Smooth muscle cell (in vitro differentiated cells): ENCODE measurements around the gene TMCO4. TPM values are rescaled to one million over a fixed set of nuclear protein-coding genes. Genes with fewer than 3 reads are reported as not detected.

ENCODE experiments used
- DNase-seq: peaks from one replicate; lab custom pipeline; 2025; ENCODE audit not compliant: unreplicated experiment; lab: John Stamatoyannopoulos, UW
- H2AFZ ChIP-seq: fragments of 200-600 bp; sonication (generic); 2 replicates; pipeline ENCODE4 v1.6.0; 2016; ENCODE audit warnings: antibody characterized with exemption, low read depth, mild to moderate bottlenecking
- H3F3A ChIP-seq: fragments of 200-600 bp; sonication (generic); 2 replicates; pipeline ENCODE4 v1.6.0; 2017; ENCODE audit warnings: antibody characterized with exemption, low read depth
- H3K27ac ChIP-seq: fragments of 200-600 bp; sonication (generic); 2 replicates; pipeline ENCODE4 v1.5.1; 2016; ENCODE audit warnings: low read depth, mild to moderate bottlenecking
- H3K27me3 ChIP-seq: fragments of 200-600 bp; sonication (generic); 2 replicates; pipeline ENCODE4 v1.6.1; 2016; ENCODE audit warnings: low read depth, mild to moderate bottlenecking
- H3K36me3 ChIP-seq: fragments of 200-600 bp; sonication (generic); 2 replicates; pipeline ENCODE4 v1.5.1; 2016; ENCODE audit warnings: low read depth
- H3K4me1 ChIP-seq: fragments of 200-600 bp; sonication (generic); 2 replicates; pipeline ENCODE4 v1.5.1; 2016; ENCODE audit warnings: low read depth
- H3K4me2 ChIP-seq: fragments of 200-600 bp; sonication (generic); 2 replicates; pipeline ENCODE4 v1.6.0; 2016; ENCODE audit warnings: mild to moderate bottlenecking
- H3K4me3 ChIP-seq: fragments of 200-600 bp; sonication (generic); 2 replicates; pipeline ENCODE4 v1.5.1; 2016; ENCODE audit warnings: mild to moderate bottlenecking
- H3K79me2 ChIP-seq: fragments of 200-600 bp; sonication (generic); 2 replicates; pipeline ENCODE4 v1.6.0; 2016; ENCODE audit warnings: low read depth, mild to moderate bottlenecking
- H3K9ac ChIP-seq: fragments of 200-600 bp; sonication (generic); 2 replicates; pipeline ENCODE4 v1.6.0; 2016; ENCODE audit warnings: low read depth
- H3K9me3 ChIP-seq: fragments of 200-600 bp; sonication (generic); replicated peaks from 2 replicates; pipeline ENCODE4 v1.5.1; 2016; ENCODE audit warnings: low read depth
- H4K20me1 ChIP-seq: fragments of 200-600 bp; sonication (generic); 2 replicates; pipeline ENCODE4 v1.6.0; 2016; ENCODE audit warnings: low read depth
- WGBS: methylation state at CpG from one replicate; pipeline ENCODE4 v1.1.7; 2016; ENCODE audit warnings: low lambda C conversion rate; 5-methylcytosine and 5-hydroxymethylcytosine counted together
- polyA plus RNA-seq: library from polyadenylated mRNA; unstranded; fragments of >200 nt; fragmentation: Nextera tagmentation; extraction: Ambion mirVana; gene quantifications from 2 replicates; pipeline ENCODE4 v1.2.1, GENCODE V29; 2016
- total RNA-seq: library from RNA; depleted of rRNA; stranded (reverse); fragments of >200 nt; gene quantifications from 2 replicates; pipeline ENCODE4 v1.2.3, GENCODE V29; 2014
- TF ChIP-seq, protein P1 (sequence below): fragments of 200-600 bp; sonication (generic); IDR thresholded peaks from 2 replicates; pipeline ENCODE4 v1.5.1; 2017; ENCODE audit warnings: borderline replicate concordance, mild to moderate bottlenecking, antibody characterized with exemption; ENCODE audit not compliant: insufficient read depth, poor library complexity, severe bottlenecking

The TMCO4 gene
- total and polyA plus RNA-seq, 2 experiments from 2014 or later: 5.4 to 6.8 TPM

DNA sequence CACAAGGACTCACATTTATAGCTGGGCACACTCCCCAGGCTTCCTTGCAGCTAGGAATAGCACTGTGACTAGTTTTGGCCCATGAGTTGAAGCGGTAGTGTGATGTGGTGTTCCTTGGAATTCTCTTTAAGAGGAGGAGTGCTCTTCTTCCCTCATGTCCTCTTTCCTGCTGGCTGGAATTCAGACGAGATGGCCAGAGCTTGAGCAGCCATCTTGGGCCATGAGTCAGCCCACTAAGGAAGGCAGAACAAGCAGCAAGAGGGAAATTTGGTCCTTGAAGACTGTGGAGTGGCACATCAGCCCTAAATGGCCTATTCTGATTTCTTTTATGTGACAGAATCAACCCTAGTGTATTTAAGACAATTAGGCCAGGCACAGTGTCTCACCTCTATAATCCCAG is 115.0 kb downstream of the TMCO4 start:
- Histone ChIP-seq H3K9me3 (no peaks in the 10 kb centered on the region), H4K20me1 (no peaks in the 10 kb centered on the region), H3K36me3 (no peaks in the 10 kb centered on the region), H3K9ac (no peak overlapping the region), H3K79me2 (no peaks in the 10 kb centered on the region), H2AFZ (no peak overlapping the region), H3K4me3 (no peak overlapping the region), H3K27me3 (no peaks in the 10 kb centered on the region), H3K4me2 (no peak overlapping the region), H3K27ac (no peak overlapping the region), H3K4me1 (no peaks in the 10 kb centered on the region), H3F3A (no peaks in the 10 kb centered on the region)
- TF ChIP-seq, protein P1, sequence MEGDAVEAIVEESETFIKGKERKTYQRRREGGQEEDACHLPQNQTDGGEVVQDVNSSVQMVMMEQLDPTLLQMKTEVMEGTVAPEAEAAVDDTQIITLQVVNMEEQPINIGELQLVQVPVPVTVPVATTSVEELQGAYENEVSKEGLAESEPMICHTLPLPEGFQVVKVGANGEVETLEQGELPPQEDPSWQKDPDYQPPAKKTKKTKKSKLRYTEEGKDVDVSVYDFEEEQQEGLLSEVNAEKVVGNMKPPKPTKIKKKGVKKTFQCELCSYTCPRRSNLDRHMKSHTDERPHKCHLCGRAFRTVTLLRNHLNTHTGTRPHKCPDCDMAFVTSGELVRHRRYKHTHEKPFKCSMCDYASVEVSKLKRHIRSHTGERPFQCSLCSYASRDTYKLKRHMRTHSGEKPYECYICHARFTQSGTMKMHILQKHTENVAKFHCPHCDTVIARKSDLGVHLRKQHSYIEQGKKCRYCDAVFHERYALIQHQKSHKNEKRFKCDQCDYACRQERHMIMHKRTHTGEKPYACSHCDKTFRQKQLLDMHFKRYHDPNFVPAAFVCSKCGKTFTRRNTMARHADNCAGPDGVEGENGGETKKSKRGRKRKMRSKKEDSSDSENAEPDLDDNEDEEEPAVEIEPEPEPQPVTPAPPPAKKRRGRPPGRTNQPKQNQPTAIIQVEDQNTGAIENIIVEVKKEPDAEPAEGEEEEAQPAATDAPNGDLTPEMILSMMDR: no peak
- 84% methylated on average over 2 of the region's 2 CpGs for WGBS
- no peak for DNase-seq

DNA sequence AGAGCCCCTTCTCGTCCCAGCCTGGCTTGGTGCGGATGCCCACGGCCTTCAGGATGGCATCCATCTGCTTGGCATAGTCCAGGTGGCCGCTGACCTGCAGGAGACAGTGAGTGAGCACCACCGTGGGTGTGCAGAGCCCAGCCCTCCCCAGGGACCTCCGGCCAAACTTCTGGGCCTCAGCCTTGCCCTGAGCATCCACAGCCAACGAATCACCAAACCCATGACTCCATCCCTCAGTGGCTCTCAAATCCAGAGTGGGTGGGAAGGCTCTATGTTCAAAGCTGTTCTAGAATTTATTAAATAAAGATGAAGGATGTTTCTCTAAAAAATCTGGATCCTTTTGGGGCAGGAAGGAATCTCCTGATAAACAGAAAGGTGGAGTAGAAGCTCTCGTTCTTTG is 116.4 kb downstream of the TMCO4 start:
- TF ChIP-seq, protein P1: no peak
- H3K79me2 ChIP-seq: no peaks in the 10 kb centered on the region

DNA sequence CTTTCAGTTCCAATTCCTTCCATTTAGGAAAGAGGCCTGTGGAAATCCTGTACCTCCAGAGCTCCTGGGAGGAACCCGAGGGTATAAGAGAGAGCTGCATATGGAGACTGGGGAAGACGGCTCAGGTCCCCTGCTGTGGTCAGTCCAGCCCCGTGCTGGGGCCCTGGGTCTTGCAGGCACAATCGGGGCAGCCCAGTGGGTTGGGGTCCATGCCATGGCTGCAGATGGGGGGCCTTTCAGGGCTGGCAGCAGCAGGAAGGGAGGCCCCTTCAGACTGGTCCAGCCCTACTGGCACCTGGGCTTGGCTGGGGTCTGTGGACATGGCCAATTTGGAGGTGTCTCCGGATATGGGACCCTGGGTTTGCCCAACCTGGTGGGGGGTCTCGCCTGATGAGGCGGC is 116.8 kb downstream of the TMCO4 start:
- no peak for DNase-seq
- Histone ChIP-seq H3K4me3 (no peak overlapping the region), H3K36me3 (no peaks in the 10 kb centered on the region), H3K27me3 (no peaks in the 10 kb centered on the region), H3K27ac (no peak overlapping the region), H2AFZ (no peak overlapping the region), H3K79me2 (no peaks in the 10 kb centered on the region), H3K4me2 (no peak overlapping the region), H3F3A (no peaks in the 10 kb centered on the region), H4K20me1 (no peaks in the 10 kb centered on the region), H3K4me1 (no peaks in the 10 kb centered on the region), H3K9ac (no peak overlapping the region), H3K9me3 (no peaks in the 10 kb centered on the region)
- TF ChIP-seq, protein P1: no peak
- 88% methylated on average over 7 of the region's 7 CpGs for WGBS

More for the DNA sequence above, 116.4 kb downstream of the TMCO4 start:
- WGBS: 86% methylated on average over 8 of the region's 8 CpGs
- H3K36me3 ChIP-seq: no peaks in the 10 kb centered on the region
- no peak for DNase-seq
- no peaks in the 10 kb centered on the region for H3F3A ChIP-seq
- H3K4me2 ChIP-seq: no peak overlapping the region
- H3K27ac ChIP-seq: no peak overlapping the region
- H3K27me3 ChIP-seq: no peaks in the 10 kb centered on the region
- H2AFZ ChIP-seq: no peak overlapping the region
- no peaks in the 10 kb centered on the region for H4K20me1 ChIP-seq
- no peak overlapping the region for H3K4me3 ChIP-seq
- H3K4me1 ChIP-seq: no peaks in the 10 kb centered on the region
- H3K9me3 ChIP-seq: no peaks in the 10 kb centered on the region
- no peak overlapping the region for H3K9ac ChIP-seq

DNA sequence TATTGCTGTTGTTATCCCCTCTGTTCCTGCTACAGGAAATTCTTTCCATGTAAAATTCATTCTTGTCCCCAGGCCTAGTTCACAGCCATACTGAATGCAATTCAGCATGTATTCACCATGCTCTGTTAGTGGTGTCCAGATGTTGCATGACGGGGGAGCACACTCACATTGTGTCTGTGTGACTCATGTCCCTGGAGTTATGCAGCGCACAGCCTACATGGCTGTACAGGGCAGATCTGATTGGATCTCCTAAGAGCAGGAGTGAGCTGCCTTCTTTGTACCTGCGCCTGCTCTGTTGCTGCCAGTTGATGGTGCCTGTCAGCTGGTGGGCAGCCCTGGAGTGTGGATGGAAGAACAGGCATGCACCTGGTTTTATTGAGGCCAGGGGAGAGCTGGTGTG is 117.5 kb downstream of the TMCO4 start:
- Histone ChIP-seq H2AFZ (no peak overlapping the region), H3K79me2 (no peaks in the 10 kb centered on the region), H3K4me3 (no peak overlapping the region), H3K27me3 (no peaks in the 10 kb centered on the region), H3K9ac (no peak overlapping the region), H3K4me1 (no peaks in the 10 kb centered on the region), H3K27ac (no peak overlapping the region), H3K4me2 (no peak overlapping the region), H3K9me3 (no peaks in the 10 kb centered on the region), H3K36me3 (no peaks in the 10 kb centered on the region), H4K20me1 (no peaks in the 10 kb centered on the region), H3F3A (no peaks in the 10 kb centered on the region)
- WGBS: 24% methylated on average over 3 of the region's 3 CpGs
- TF ChIP-seq, protein P1: no peak
- DNase-seq: no peak
